HepG2 (cell line): Measurements from ENCODE around the gene MACROD2.

ENCODE experiments used
- MZF1 ChIP-seq: sonication (generic); formaldehyde crosslinking; IDR thresholded peaks from 2 replicates; pipeline ENCODE4 v1.8.1; 2023; ENCODE audit warnings: mild to moderate bottlenecking, missing genetic modification reagents, borderline replicate concordance
- RFX1 ChIP-seq: fragments of 450-650 bp; IDR thresholded peaks from 2 replicates; pipeline ENCODE4 v1.6.1; 2017
- TGIF2 ChIP-seq: IDR thresholded peaks from 2 replicates; pipeline ENCODE4 v1.6.1; 2016; ENCODE audit warnings: control low read depth, missing compliant biosample characterization
- ZSCAN29 ChIP-seq: sonication (generic); formaldehyde crosslinking; conservative IDR thresholded peaks from 2 replicates; pipeline ENCODE4 v1.4.0; 2020; ENCODE audit warnings: mild to moderate bottlenecking, missing genetic modification reagents
- TF ChIP-seq, protein P1 (sequence below): sonication (generic); formaldehyde crosslinking; IDR thresholded peaks from 2 replicates; pipeline ENCODE4 v1.5.0; 2020; ENCODE audit warnings: mild to moderate bottlenecking, missing genetic modification reagents, moderate library complexity
- TF ChIP-seq, protein P2 (sequence below): IDR thresholded peaks from 2 replicates; pipeline ENCODE4 v1.6.1; 2016; ENCODE audit warnings: control low read depth
- TF ChIP-seq, protein P3 (sequence below): IDR thresholded peaks from 2 replicates; pipeline ENCODE4 v1.6.1; 2016

DNA sequence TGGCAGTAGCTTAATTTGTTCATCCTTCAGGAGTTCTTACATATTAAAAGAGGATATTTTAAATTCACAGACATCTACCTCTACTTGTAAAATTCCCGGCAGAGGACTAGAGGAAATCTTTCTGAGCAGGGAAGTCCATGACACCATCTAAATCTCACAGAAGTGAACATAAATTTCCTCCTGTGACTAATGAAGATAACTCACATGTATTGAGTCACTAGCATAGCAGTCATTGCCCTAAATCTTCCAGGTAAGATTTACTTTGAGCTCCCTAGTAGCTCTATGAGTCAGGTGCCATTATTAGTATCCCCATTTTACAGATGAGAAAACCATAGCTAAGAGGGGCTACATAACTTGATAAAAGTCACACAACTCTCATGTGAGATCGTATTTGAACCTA lies 1400.7 kb downstream of the MACROD2 start:
- TF ChIP-seq TGIF2 (CRISPR knock-in tag) (no peak), MZF1 (CRISPR knock-in tag) (no peak), RFX1 (no peak), ZSCAN29 (CRISPR knock-in tag) (no peak)
- TF ChIP-seq, protein P1, sequence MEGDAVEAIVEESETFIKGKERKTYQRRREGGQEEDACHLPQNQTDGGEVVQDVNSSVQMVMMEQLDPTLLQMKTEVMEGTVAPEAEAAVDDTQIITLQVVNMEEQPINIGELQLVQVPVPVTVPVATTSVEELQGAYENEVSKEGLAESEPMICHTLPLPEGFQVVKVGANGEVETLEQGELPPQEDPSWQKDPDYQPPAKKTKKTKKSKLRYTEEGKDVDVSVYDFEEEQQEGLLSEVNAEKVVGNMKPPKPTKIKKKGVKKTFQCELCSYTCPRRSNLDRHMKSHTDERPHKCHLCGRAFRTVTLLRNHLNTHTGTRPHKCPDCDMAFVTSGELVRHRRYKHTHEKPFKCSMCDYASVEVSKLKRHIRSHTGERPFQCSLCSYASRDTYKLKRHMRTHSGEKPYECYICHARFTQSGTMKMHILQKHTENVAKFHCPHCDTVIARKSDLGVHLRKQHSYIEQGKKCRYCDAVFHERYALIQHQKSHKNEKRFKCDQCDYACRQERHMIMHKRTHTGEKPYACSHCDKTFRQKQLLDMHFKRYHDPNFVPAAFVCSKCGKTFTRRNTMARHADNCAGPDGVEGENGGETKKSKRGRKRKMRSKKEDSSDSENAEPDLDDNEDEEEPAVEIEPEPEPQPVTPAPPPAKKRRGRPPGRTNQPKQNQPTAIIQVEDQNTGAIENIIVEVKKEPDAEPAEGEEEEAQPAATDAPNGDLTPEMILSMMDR (CRISPR knock-in tag) = no peak
- TF ChIP-seq, protein P2, sequence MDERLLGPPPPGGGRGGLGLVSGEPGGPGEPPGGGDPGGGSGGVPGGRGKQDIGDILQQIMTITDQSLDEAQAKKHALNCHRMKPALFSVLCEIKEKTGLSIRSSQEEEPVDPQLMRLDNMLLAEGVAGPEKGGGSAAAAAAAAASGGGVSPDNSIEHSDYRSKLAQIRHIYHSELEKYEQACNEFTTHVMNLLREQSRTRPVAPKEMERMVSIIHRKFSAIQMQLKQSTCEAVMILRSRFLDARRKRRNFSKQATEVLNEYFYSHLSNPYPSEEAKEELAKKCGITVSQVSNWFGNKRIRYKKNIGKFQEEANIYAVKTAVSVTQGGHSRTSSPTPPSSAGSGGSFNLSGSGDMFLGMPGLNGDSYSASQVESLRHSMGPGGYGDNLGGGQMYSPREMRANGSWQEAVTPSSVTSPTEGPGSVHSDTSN (CRISPR knock-in tag) = no peak
- TF ChIP-seq, protein P3, sequence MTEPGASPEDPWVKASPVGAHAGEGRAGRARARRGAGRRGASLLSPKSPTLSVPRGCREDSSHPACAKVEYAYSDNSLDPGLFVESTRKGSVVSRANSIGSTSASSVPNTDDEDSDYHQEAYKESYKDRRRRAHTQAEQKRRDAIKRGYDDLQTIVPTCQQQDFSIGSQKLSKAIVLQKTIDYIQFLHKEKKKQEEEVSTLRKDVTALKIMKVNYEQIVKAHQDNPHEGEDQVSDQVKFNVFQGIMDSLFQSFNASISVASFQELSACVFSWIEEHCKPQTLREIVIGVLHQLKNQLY (CRISPR knock-in tag) = no peak
